ENCODE results near the gene PFKL. TPM values are rescaled to one million over a fixed set of nuclear protein-coding genes. Genes with fewer than 3 reads are reported as not detected.
"Not testable (repeated sequence)": the region's sequence is repeated elsewhere in the genome, so short reads cannot be mapped to it uniquely, and the experiment has no call there.

PFKL gene
- total RNA-seq, 4 donors from 2014 or later = 94.6 to 155 (median 141) TPM

- H3K27me3 ChIP-seq = no peaks in the 10 kb centered on the region
- 1% methylated on average over 32 to 34 of the region's 90 CpGs for WGBS, 2 donors
- peak within 1 kb of the TSS; percentile 55 to 93 (median 86) for H3K4me3 ChIP-seq
- peak within 1 kb of the TSS; percentile 96 to 99 (median 98) for H3K27ac ChIP-seq
- H3K9me3 ChIP-seq = no peaks in the 10 kb centered on the region
- H3K36me3 ChIP-seq = peaks cover 0 to 16% (median 0%) of the 10 kb centered on the region in 3 donors
- peaks cover 0 to 48% (median 20%) of the 10 kb centered on the region in 4 donors for H3K4me1 ChIP-seq
- TF ChIP-seq EP300 (IDR thresholded peaks at IDR 0.05) (peak; percentile 82 to 99), CTCF (IDR thresholded peaks at IDR 0.05) (peak in 2 of 5 experiments; percentile 32 to 64), POLR2A (IDR thresholded peaks at IDR 0.05) (peak; percentile 90 to 95)
- peak; percentile 85 to 87 for DNase-seq (ENCODE audit: low spot score in 2 of 2)
These were observed 39.4 kb downstream of the PFKL start, which contains the start of gene CFAP410 for GRCh38 chr21:44338971-44339910. CFAP410 (minus strand) TSS chr21:44339390; CDS start chr21:44339194, 196 bp downstream.

GRCh38 chr21:44341726-44342458 lies 42.0 kb downstream of the PFKL start:
- not testable (repeated sequence) for DNase-seq (ENCODE audit: low spot score in 2 of 2); H3K4me3 ChIP-seq; H3K27ac ChIP-seq; H3K36me3 ChIP-seq; H3K9me3 ChIP-seq; H3K27me3 ChIP-seq
- H3K4me1 ChIP-seq = peaks cover 0 to 24% (median 18%) of the 10 kb centered on the region in 4 donors
- 81 to 88% methylated on average over 12 of the region's 12 CpGs for WGBS, 2 donors

- H3K4me1 ChIP-seq = peaks cover 0 to 14% (median 12%) of the 10 kb centered on the region in 4 donors
- H3K9me3 ChIP-seq; DNase-seq (ENCODE audit: low spot score in 2 of 2); H3K27me3 ChIP-seq; H3K36me3 ChIP-seq; H3K27ac ChIP-seq; H3K4me3 ChIP-seq: not testable (repeated sequence)
- 82 to 85% methylated on average over 8 of the region's 8 CpGs for WGBS, 2 donors
These were observed 43.1 kb downstream of the PFKL start for GRCh38 chr21:44342981-44343380.

- TF ChIP-seq EP300 (IDR thresholded peaks at IDR 0.05) = no peak
- no peak for TF ChIP-seq POLR2A (IDR thresholded peaks at IDR 0.05)
- TF ChIP-seq CTCF (IDR thresholded peaks at IDR 0.05) = no peak
- WGBS, 2 donors = 77 to 79% methylated on average over 17 of the region's 17 CpGs
- no peak for DNase-seq (ENCODE audit: low spot score in 2 of 2)
These were observed 44.8 kb downstream of the PFKL start for GRCh38 chr21:44344541-44345183.

GRCh38 chr21:44345495-44345894 lies 45.6 kb downstream of the PFKL start:
- H3K27me3 ChIP-seq = peaks cover 0 to 20% of the 10 kb centered on the region in 2 donors
- DNase-seq (ENCODE audit: low spot score in 2 of 2) = no peak
- H3K9me3 ChIP-seq = no peaks in the 10 kb centered on the region
- no peak overlapping the region for H3K27ac ChIP-seq
- TF ChIP-seq CTCF (IDR thresholded peaks at IDR 0.05) (no peak), EP300 (IDR thresholded peaks at IDR 0.05) (no peak), POLR2A (IDR thresholded peaks at IDR 0.05) (no peak)
- H3K36me3 ChIP-seq = no peaks in the 10 kb centered on the region
- WGBS, 2 donors = 63 to 68% methylated on average over 11 of the region's 11 CpGs
- H3K4me3 ChIP-seq = no peak overlapping the region
- H3K4me1 ChIP-seq = peaks cover 0 to 8% (median 0%) of the 10 kb centered on the region in 4 donors

More at GRCh38 chr21:44344541-44345183, 44.8 kb downstream of the PFKL start:
- H3K9me3 ChIP-seq = no peaks in the 10 kb centered on the region
- peaks cover 0 to 8% (median 6%) of the 10 kb centered on the region in 4 donors for H3K4me1 ChIP-seq
- no peak overlapping the region for H3K27ac ChIP-seq
- H3K4me3 ChIP-seq = no peak overlapping the region
- H3K36me3 ChIP-seq = no peaks in the 10 kb centered on the region
- peaks cover 0 to 17% of the 10 kb centered on the region in 2 donors for H3K27me3 ChIP-seq

All from tibial nerve (tissue), 4 donors.